Retinal pigment epithelial cell (primary cell): ENCODE data around the gene PCDHA6.
"Not testable (repeated sequence)": the region's sequence is repeated elsewhere in the genome, so short reads cannot be mapped to it uniquely, and the experiment has no call there.

ENCODE experiments used
- DNase-seq: peaks from one replicate; pipeline ENCODE4 v3.0.0-alpha.2; 2010; ENCODE audit warnings: low read depth
- H3K4me3 ChIP-seq: 2 replicates; pipeline ENCODE4 v1.5.1; 2011; ENCODE audit warnings: mild to moderate bottlenecking, low read length, control low read depth, moderate library complexity
- CTCF ChIP-seq: conservative IDR thresholded peaks from 2 replicates; pipeline ENCODE4 v1.5.1; 2011; ENCODE audit warnings: low read depth, low read length, control low read depth, inconsistent platforms

The PCDHA6 gene

GRCh38 chr5:140808889-140809291 is 18.9 kb upstream of the PCDHA6 start:
- TF ChIP-seq CTCF: no peak
- no peak for DNase-seq
- no peak overlapping the region for H3K4me3 ChIP-seq

- TF ChIP-seq CTCF: peak; percentile 64
- DNase-seq: no peak
Measured at GRCh38 chr5:140821375-140822280, 6.1 kb upstream of the PCDHA6 start, which contains the start of gene PCDHA5. Gene PCDHA5, plus strand, starts transcription at chr5:140821613.

GRCh38 chr5:140822281-140822629 is 5.5 kb upstream of the PCDHA6 start:
- no peak overlapping the region for H3K4me3 ChIP-seq
- TF ChIP-seq CTCF: no peak
- DNase-seq: no peak

More at GRCh38 chr5:140821375-140822280, 6.1 kb upstream of the PCDHA6 start, which contains the start of gene PCDHA5:
- no peak within 1 kb of the TSS for H3K4me3 ChIP-seq

GRCh38 chr5:140822969-140823368 is 4.8 kb upstream of the PCDHA6 start:
- not testable (repeated sequence) for DNase-seq, H3K4me3 ChIP-seq

- no peak overlapping the region for H3K4me3 ChIP-seq
- TF ChIP-seq CTCF: no peak
- DNase-seq: no peak
Measured at GRCh38 chr5:140823475-140823874, 4.3 kb upstream of the PCDHA6 start.

GRCh38 chr5:140828362-140828737 is 590 bp downstream of the PCDHA6 start:
- DNase-seq: no peak
- no peak for TF ChIP-seq CTCF
- no peak overlapping the region for H3K4me3 ChIP-seq

- H3K4me3 ChIP-seq, DNase-seq: not testable (repeated sequence)
Measured at GRCh38 chr5:140829511-140830501, 2.0 kb downstream of the PCDHA6 start.

- no peak for DNase-seq
- no peak for TF ChIP-seq CTCF
- H3K4me3 ChIP-seq: no peak within 1 kb of the TSS
Measured at GRCh38 chr5:140833993-140834392, 6.2 kb downstream of the PCDHA6 start, which contains the start of gene PCDHA7. Gene PCDHA7, plus strand, starts transcription at chr5:140834269. Its CDS starts 115 bp downstream, at chr5:140834384.

- DNase-seq, H3K4me3 ChIP-seq: not testable (repeated sequence)
Measured at GRCh38 chr5:140834439-140835008, 6.8 kb downstream of the PCDHA6 start.
